ENCODE measurements around the gene STX5.

GRCh38 chr11:62757846-62758788 is 73.7 kb downstream of the STX5 start:
- TF ChIP-seq MTA2 (IDR thresholded peaks at IDR 0.05; ENCODE audit: low read depth) = no peak
- TF ChIP-seq ZBTB33 (IDR thresholded peaks at IDR 0.05) = no peak
- no peak for TF ChIP-seq MYC (IDR thresholded peaks at IDR 0.05; ENCODE audit: insufficient read depth, insufficient read length, insufficient replicate concordance, low read length, severe bottlenecking)
- no peak for TF ChIP-seq HDAC2 (IDR thresholded peaks at IDR 0.05)
- TF ChIP-seq TAF1 (IDR thresholded peaks at IDR 0.05; ENCODE audit: borderline replicate concordance, low read depth, low read length) = no peak
- no peak for TF ChIP-seq POLR2A (IDR thresholded peaks at IDR 0.05; ENCODE audit: low read depth, low read length)
